HepG2 (cell line): ENCODE measurements around the gene IGIP. TPM values are rescaled to one million over a fixed set of nuclear protein-coding genes. Genes with fewer than 3 reads are reported as not detected.

Experiments
- ATAC-seq: fragments of 200-7000 bp; cut with Tn5 transposase; 3 replicates; pipeline ENCODE4 v1.9.1; 2020; ENCODE audit warnings: mild to moderate bottlenecking, moderate library complexity
- BruUV-seq: library from RNA; stranded (reverse); fragments of 400-500 nt; replicated peaks from 2 replicates; lab custom pipeline; 2021; lab: Mats Ljungman, UMichigan
- CTCF ChIA-PET: fragments of 300-600 bp; formaldehyde crosslinking; extraction: SDS; loops from one replicate; lab custom pipeline; 2021; ENCODE audit warnings: low total read pairs, inconsistent platforms, low intra/inter-chr PET ratio; lab: Yijun Ruan, JAX
- POLR2A ChIA-PET: fragments of 350-600 bp; sonication (Branson Sonifier 250); formaldehyde crosslinking; loops from one replicate; lab custom pipeline; 2020; ENCODE audit warnings: antibody characterized with exemption, inconsistent platforms; lab: Yijun Ruan, JAX
- DNase-seq: peaks from one replicate; pipeline ENCODE4 v3.0.0-alpha.2; 2015; ENCODE audit warnings: low spot score
- FAIRE-seq: peaks from 3 replicates; lab custom pipeline; 2011; peaks lifted over from hg19 to GRCh38; lab: Jason Lieb, UNC
- H2AFZ ChIP-seq: one replicate; pipeline ENCODE4 v1.6.1; 2011; ENCODE audit warnings: low read length, inconsistent platforms
- H3K27ac ChIP-seq: fragments of 300-600 bp; 3 replicates; pipeline ENCODE4 v1.8.0; 2011; ENCODE audit warnings: mixed run types, mild to moderate bottlenecking, mixed read lengths, low read length, inconsistent platforms; ENCODE audit not compliant: insufficient read depth; ENCODE audit errors: extremely low read length
- H3K27me3 ChIP-seq, 2 experiments: fragments of 200-600 bp in 1 of 2; 2 replicates in 1 of 2; 3 replicates in 1 of 2; pipeline versions ENCODE4 v1.6.0 to v1.8.0; 2011; ENCODE audit warnings: low read length in 2 of 2, mild to moderate bottlenecking in 2 of 2, moderate library complexity in 2 of 2, inconsistent platforms in 1 of 2; ENCODE audit not compliant: insufficient read depth in 2 of 2, control insufficient read depth in 1 of 2
- H3K36me3 ChIP-seq, 2 experiments: fragments of 200-600 bp in 1 of 2; replicated peaks in 1 of 2; 2 replicates in 1 of 2; 3 replicates in 1 of 2; pipeline versions ENCODE4 v1.5.1 to v1.8.0; 2011; ENCODE audit warnings: low read length in 2 of 2, inconsistent platforms in 1 of 2; ENCODE audit not compliant: insufficient read depth in 2 of 2, control insufficient read depth in 1 of 2
- H3K4me1 ChIP-seq: 2 replicates; pipeline ENCODE4 v1.5.1; 2012; ENCODE audit warnings: low read length, inconsistent platforms; ENCODE audit not compliant: insufficient read depth
- H3K4me2 ChIP-seq: 2 replicates; pipeline ENCODE4 v1.6.0; 2011; ENCODE audit warnings: low read depth, low read length, inconsistent platforms
- H3K4me3 ChIP-seq, 3 experiments: fragments of 200-600 bp in 1 of 3; sonication (generic), shearing (Covaris generic) in 1 of 3; replicated peaks in 1 of 3; 2 replicates each; pipeline ENCODE4 v1.5.1; 2011 to 2016; ENCODE audit warnings: low read length in 3 of 3, inconsistent platforms in 2 of 3, low read depth in 2 of 3, mild to moderate bottlenecking in 2 of 3, control low read depth in 1 of 3, mixed read lengths in 1 of 3; ENCODE audit not compliant: insufficient read depth in 1 of 3
- H3K79me2 ChIP-seq: one replicate; pipeline ENCODE4 v1.6.1; 2011; ENCODE audit warnings: low read length, inconsistent platforms; ENCODE audit not compliant: insufficient read depth
- H3K9ac ChIP-seq: 2 replicates; pipeline ENCODE4 v1.6.0; 2011; ENCODE audit warnings: mild to moderate bottlenecking, low read depth, low read length, inconsistent platforms; ENCODE audit not compliant: insufficient read depth
- H3K9me3 ChIP-seq: 2 replicates; pipeline ENCODE4 v1.5.1; 2012; ENCODE audit warnings: mild to moderate bottlenecking, low read length
- H4K20me1 ChIP-seq: 2 replicates; pipeline ENCODE4 v1.6.0; 2011; ENCODE audit warnings: inconsistent platforms, mild to moderate bottlenecking, low read length, moderate library complexity; ENCODE audit not compliant: insufficient read depth
- AFF4 ChIP-seq: sonication (generic); formaldehyde crosslinking; IDR thresholded peaks from 2 replicates; pipeline ENCODE4 v1.4.0; 2020; ENCODE audit warnings: missing genetic modification reagents
- BCLAF1 ChIP-seq: fragments of 450-650 bp; IDR thresholded peaks from 2 replicates; pipeline ENCODE4 v1.6.1; 2017; ENCODE audit warnings: mild to moderate bottlenecking
- FIP1L1 ChIP-seq: fragments of 200-400 bp; formaldehyde crosslinking; IDR thresholded peaks from 2 replicates; pipeline ENCODE4 v1.6.1; 2018; ENCODE audit warnings: low read depth, mild to moderate bottlenecking, low read length, moderate library complexity, borderline replicate concordance; ENCODE audit not compliant: insufficient read depth
- GABPB1 ChIP-seq: IDR thresholded peaks from 2 replicates; pipeline ENCODE4 v1.6.1; 2016; ENCODE audit warnings: mild to moderate bottlenecking, missing genetic modification reagents, moderate library complexity, missing compliant biosample characterization
- GZF1 ChIP-seq: sonication (generic); formaldehyde crosslinking; IDR thresholded peaks from 2 replicates; pipeline ENCODE4 v1.5.1; 2020; ENCODE audit warnings: mild to moderate bottlenecking, missing genetic modification reagents
- KDM5B ChIP-seq: sonication (generic); formaldehyde crosslinking; IDR thresholded peaks from 2 replicates; pipeline ENCODE4 v1.4.0; 2020; ENCODE audit warnings: missing genetic modification reagents, mild to moderate bottlenecking, borderline replicate concordance
- MAFF ChIP-seq: IDR thresholded peaks from 2 replicates; pipeline ENCODE4 v1.6.1; 2011; ENCODE audit warnings: low read depth, low read length, improper control_type of control experiment
- MAZ ChIP-seq, 2 experiments: sonication (generic) in 1 of 2; formaldehyde crosslinking in 1 of 2; IDR thresholded peaks; 2 replicates each; pipeline versions ENCODE4 v1.5.0 to v1.6.1; 2012 to 2020; ENCODE audit warnings: low read depth in 2 of 2, mild to moderate bottlenecking in 2 of 2, borderline replicate concordance in 1 of 2, improper control_type of control experiment in 1 of 2, low read length in 1 of 2, missing genetic modification reagents in 1 of 2, moderate library complexity in 1 of 2
- RXRB ChIP-seq: IDR thresholded peaks from 2 replicates; pipeline ENCODE4 v1.6.1; 2016; ENCODE audit warnings: borderline replicate concordance, missing genetic modification reagents, missing compliant biosample characterization
- ZFAT ChIP-seq: sonication (generic); formaldehyde crosslinking; conservative IDR thresholded peaks from 2 replicates; pipeline ENCODE4 v1.8.1; 2023; ENCODE audit warnings: missing genetic modification reagents, inconsistent platforms
- ZFP36L1 ChIP-seq: sonication (generic); formaldehyde crosslinking; IDR thresholded peaks from 2 replicates; pipeline ENCODE4 v1.8.0; 2022; ENCODE audit warnings: mild to moderate bottlenecking, missing genetic modification reagents, moderate library complexity
- ZNF768 ChIP-seq: sonication (generic); formaldehyde crosslinking; IDR thresholded peaks from 2 replicates; pipeline ENCODE4 v1.4.0; 2020; ENCODE audit warnings: missing genetic modification reagents
- ZNF800 ChIP-seq: sonication (generic); formaldehyde crosslinking; IDR thresholded peaks from 2 replicates; pipeline ENCODE4 v1.4.0; 2020; ENCODE audit warnings: missing genetic modification reagents
- ZSCAN20 ChIP-seq: sonication (generic); formaldehyde crosslinking; IDR thresholded peaks from 2 replicates; pipeline ENCODE4 v1.4.0; 2020; ENCODE audit warnings: missing genetic modification reagents, mild to moderate bottlenecking, borderline replicate concordance
- ZSCAN25 ChIP-seq: sonication (generic); formaldehyde crosslinking; IDR thresholded peaks from 2 replicates; pipeline ENCODE4 v1.8.0; 2022; ENCODE audit warnings: mild to moderate bottlenecking, missing genetic modification reagents
- in situ Hi-C: cut with HindIII; loops from 2 replicates; pipeline ENCODE4 v1.10.0; 2017; ENCODE audit warnings: low pct_unique_long_range_greater_than_20kb; ENCODE audit not compliant: extremely low pct_ligation_motif_present
- intact Hi-C: fragments of 100-400 bp; cut with micrococcal nuclease; formaldehyde crosslinking; loops from one replicate; pipeline ENCODE4 v1.10.0; 2022; ENCODE audit not compliant: unreplicated experiment
- polyA plus RNA-seq, 8 experiments: library from polyadenylated mRNA; depleted of rRNA in 3 of 8; stranded (reverse) in 7 of 8; unstranded in 1 of 8; fragments of >200 nt; fragmentation: Illumina TruSeq in 4 of 8; extraction: Trizol in 4 of 8; gene quantifications; 2 replicates each; pipeline versions ENCODE4 v1.2.1 to v1.2.3, GENCODE V29; 2011 to 2016; ENCODE audit warnings: low read depth in 4 of 8, missing spikeins in 1 of 8, mixed read lengths in 1 of 8; ENCODE audit not compliant: insufficient read depth in 1 of 8
- total RNA-seq, 5 experiments: library from RNA; depleted of rRNA; stranded (reverse); fragments of >200 nt; fragmentation: Illumina TruSeq; extraction: Trizol; gene quantifications; 2 replicates each; pipeline ENCODE4 v1.2.3, GENCODE V29; 2016; ENCODE audit warnings: low read depth in 1 of 5

Gene IGIP
- total and polyA plus RNA-seq, 2 of the 13 experiments (the other 11 are each of a cell fraction or from before 2014, with no cell fraction given), result 1.7 to 2.1 TPM

GRCh38 chr5:140093866-140094265 lies 31.9 kb upstream of the IGIP start (continued):
- TF ChIP-seq RXRB (CRISPR knock-in tag) (no peak), ZNF768 (CRISPR knock-in tag) (no peak), ZSCAN20 (CRISPR knock-in tag) (no peak), AFF4 (CRISPR knock-in tag) (no peak)

- Histone ChIP-seq H3K4me1 (no peaks in the 10 kb centered on the region), H4K20me1 (no peaks in the 10 kb centered on the region), H3K27me3 (peaks cover 0 to 12% of the 10 kb centered on the region in 2 experiments; a peak in 1 of 5 replicates), H3K4me2 (no peak overlapping the region), H3K36me3 (no peaks in the 10 kb centered on the region), H2AFZ (no peak overlapping the region), H3K4me3 (no peak overlapping the region), H3K27ac (no peak overlapping the region), H3K79me2 (no peaks in the 10 kb centered on the region), H3K9ac (no peak overlapping the region), H3K9me3 (peaks cover 9% of the 10 kb centered on the region)
- FAIRE-seq (no peak), DNase-seq (no peak), ATAC-seq (no peak)
- intact Hi-C loops (no loop called here), in situ Hi-C loops (no loop called here)
- ChIA-PET CTCF (no interaction called here), POLR2A (no interaction called here)
- TF ChIP-seq ZFP36L1 (CRISPR knock-in tag) (no peak), ZNF800 (no peak), MAZ (IDR thresholded peaks at IDR 0.05; ENCODE audit: borderline replicate concordance, low read depth, low read length) (no peak), MAZ (CRISPR knock-in tag; IDR thresholded peaks at IDR 0.05; ENCODE audit: low read depth) (no peak), MAFF (no peak), GZF1 (no peak), KDM5B (CRISPR knock-in tag) (no peak), BCLAF1 (no peak), ZFAT (no peak), ZSCAN25 (no peak), GABPB1 (no peak), FIP1L1 (no peak)
- no TSS peak for BruUV-seq
Measured at GRCh38 chr5:140094889-140095288, 30.8 kb upstream of the IGIP start.
